Hippocampal formation (tissue), 2 donors: ENCODE results near the gene RBFOX2.

Experiments used
- DNase-seq, 2 donors: peaks; one replicate each; lab custom pipeline; 2025; lab: John Stamatoyannopoulos, UW

Gene RBFOX2

DNA sequence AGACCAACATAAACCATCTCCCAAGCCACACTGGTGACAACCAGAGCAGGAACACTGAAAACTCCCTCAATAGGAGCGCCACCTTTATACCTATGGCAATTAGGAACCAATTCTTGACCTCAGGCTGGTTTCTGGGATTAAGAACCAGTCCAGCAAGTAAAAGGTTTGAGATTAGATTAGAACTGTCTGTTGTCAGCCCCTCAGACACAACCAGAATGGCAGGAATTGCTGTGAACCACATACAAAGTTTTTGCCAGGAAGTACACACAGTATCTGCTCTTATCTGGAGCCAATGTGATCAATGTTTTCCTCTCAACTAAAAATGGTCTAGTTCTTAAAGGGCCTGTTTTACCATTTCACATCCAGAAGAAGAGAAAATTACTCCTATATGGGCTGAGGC lies 55.2 kb downstream of the RBFOX2 start:
- no peak for DNase-seq

DNA sequence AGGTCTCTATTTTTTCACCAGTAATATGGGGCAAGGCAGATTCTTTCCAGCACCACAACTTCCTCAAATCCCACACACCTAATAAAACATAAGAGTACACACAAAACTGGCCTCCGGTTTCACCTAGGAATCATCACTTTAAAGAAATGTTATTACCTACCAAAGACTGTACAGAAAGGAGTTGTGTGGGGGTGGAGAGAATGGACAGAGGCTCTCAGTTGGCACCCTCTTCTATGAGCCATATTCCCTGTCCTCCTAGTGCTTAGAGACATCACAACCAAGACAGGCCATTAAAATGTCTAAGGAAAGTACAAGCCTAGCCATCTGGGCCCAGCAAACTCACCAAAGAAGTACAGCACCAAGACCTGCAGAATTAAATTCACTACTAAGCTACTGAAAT lies 56.1 kb downstream of the RBFOX2 start:
- no peak for DNase-seq

DNA sequence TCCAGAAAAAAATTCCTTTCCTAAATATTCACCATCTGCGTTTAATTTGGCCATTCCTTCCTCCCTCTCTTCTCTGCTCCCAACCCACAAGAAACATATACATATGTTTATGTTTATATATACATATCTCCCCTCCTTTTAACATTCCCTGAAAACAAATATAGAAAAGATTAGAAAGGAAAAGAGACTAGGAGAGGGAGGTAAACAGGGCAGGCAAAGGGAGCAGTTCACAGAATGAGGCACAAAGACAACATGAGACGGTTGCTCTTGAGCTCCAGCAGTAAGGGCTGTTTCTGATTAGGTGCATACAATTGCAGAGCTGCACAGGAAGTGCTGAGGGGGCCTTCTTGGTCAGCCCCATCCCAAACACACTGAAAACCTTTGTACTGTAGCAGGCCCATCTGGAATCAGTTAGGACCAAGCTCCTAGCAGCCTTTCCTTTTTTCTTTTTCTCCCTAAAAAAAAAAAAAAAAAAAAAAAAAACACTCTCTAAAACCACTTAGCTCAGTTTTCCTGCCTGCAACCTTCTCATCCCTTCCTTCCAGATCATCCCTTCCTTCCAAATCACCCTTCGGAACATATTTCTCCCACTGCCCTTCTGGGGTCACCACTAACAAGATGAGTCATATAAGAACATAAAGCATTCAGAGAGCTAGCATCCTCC lies 57.0 kb downstream of the RBFOX2 start:
- DNase-seq: no peak

DNA sequence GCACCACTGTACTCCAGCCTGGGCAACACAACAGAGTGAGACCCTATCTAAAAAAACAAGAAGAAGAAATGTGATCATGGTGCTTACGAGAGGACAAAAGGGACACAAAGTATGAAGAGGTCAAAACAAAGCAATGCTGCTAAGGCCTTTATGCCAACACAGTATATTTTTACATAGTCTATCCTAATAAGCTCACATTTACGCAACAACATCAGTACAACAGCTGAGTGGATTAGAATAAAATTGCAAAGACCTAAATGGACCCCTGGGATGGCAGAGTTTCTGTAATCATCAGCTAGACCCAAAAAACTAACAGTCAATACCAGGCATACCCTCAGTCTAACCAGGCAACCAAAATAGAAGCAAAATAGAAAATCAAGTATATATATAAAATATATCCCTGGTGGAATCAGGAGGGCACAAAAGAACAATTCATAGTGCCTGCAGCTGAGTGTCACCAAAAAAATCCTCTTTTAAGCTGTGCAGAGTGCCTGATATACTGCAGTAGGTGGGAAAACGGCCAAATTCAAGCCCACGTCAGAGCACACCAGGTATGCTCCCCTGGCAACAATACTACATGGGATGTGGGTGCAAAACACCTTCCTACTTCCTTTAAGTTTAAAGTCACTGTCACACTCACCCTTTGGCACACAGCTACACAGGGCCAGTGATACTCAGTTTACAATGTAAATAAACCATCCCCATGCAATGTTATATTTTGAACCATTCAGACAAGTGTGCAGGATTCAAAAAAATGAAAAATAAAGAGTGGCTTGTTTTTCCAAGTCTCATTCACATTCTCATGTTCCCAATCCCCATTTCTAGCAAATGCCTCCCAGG lies 57.8 kb downstream of the RBFOX2 start:
- DNase-seq: no peak

DNA sequence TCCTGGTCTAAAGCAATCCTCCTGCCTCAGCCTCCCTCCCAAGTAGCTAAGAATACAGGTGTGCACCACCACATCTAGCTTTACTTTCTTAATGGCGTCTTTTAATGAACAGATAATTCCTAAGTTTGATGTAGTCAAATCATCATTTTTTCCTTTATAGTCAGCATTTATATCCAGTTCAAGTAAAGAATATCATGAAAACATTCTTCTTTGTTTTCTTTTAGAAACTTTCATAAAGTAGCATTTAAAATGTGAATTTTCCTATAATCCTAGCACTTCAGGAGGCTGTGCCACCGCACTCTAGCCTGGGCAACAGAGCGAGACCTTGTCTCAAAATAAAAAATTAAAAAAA lies 61.6 kb downstream of the RBFOX2 start:
- no peak for DNase-seq

DNA sequence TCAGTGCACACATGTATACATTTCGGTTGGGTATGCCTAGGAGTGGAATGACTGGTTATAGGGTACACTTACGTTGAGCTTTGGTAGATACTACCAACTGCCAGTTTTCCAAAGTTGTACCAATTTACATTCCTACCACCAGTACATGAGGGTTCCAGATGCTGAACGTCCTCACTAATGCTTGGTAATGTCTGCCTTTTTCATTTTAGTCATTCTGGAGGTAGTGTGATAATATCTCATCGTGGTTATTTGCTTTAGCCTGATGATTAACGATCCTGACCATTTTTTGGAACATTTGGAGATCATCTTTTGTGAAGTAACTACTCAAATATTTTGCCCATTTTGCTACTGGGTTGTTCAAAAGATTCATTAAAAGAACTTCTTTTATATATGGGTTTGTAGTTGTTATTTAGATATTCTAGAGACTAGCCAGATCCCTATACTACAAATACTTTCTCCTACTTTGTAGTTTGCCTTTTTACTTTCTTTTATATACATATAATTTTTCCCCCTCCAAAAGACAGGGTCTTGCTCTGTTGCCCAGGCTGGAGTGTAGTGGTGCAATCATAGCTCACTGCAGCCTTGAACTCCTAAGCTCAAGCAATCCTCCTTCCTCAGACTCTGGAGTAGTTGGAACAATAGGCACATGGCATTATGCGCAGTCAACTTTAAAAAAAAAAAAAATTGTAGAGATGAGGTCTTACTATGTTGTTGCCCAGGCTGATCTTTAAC lies 62.1 kb downstream of the RBFOX2 start:
- no peak for DNase-seq

DNA sequence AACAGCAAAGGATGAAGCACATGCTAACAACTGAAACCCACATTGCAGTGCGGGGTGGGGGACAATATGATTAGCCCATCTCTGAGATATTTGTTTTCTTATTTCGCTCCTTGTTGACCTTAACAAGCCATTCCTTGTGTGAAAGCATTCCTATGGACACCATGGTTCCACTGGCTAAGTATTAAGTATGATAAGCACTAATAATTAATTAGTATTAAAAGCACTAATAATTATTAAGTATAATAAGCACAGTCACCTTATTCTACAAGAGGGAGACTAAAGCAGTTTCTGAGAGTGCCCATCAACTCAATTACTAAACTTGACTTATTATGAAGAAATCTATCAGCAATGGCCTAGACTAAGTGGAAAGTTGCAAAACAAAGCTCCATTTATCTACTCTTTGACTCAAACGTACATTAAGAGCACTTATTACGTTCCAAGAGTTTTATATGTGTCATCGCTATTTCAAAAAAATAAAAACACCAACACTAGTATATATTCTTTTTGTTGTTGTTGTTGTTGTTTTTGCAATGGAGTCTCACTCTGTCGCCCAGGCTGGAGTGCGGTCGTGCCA lies 65.3 kb downstream of the RBFOX2 start:
- no peak for DNase-seq

DNA sequence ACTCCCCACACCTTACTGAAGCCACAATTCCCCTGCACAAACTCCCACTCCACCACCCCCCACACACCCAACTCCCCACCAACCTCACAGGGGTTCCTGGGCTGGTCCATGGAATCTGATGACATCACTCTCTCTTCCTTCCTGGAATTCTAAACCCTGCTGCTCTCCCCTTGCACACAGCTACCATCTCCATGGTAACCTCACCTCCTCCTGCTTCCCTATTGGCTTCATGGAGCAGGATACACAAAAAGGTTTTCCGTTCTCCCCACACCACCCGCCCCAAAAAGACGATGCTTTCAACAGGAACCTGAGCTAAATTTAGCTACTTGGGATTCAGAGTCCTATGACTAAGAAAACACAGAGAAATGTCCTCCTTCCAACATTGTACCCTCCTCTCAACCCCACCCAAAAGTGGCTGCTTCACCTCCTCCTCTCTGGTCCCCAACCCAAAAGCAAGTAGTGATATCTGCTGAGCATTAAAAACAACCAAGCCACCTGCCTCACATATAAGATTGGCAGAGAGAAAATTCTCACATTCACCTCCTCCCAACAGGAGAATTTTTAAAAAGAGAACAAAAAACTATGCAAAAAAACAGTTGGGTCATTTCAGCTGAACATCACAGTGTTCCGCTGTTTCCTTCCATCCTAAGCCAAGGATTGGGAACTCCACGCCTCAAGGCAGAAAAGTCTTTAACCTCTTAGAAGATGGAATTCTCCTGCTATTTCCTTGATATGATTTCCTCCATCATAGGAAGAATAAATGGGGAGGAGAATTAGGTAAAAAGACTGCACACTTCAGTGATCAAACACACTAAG lies 66.9 kb downstream of the RBFOX2 start:
- peak; percentile 13 to 73 for DNase-seq

DNA sequence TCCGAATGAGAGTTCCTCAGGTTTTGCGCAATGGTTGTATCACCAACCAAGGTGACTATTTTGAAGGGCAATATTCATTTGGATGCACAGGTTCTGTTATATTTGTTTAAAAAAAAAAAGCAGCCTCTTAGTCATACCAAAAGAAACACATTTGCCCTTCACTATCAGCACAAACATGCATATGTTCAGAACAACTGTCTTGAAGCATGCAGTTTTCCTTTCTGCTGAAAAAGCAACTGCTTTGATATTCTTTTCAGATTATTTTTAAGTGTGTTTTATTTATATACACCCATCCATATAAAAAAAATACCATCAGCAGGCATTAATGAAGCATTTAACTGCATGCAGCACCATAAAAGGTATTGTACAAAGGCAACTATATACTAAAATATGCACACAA lies 67.8 kb downstream of the RBFOX2 start:
- DNase-seq: no peak

DNA sequence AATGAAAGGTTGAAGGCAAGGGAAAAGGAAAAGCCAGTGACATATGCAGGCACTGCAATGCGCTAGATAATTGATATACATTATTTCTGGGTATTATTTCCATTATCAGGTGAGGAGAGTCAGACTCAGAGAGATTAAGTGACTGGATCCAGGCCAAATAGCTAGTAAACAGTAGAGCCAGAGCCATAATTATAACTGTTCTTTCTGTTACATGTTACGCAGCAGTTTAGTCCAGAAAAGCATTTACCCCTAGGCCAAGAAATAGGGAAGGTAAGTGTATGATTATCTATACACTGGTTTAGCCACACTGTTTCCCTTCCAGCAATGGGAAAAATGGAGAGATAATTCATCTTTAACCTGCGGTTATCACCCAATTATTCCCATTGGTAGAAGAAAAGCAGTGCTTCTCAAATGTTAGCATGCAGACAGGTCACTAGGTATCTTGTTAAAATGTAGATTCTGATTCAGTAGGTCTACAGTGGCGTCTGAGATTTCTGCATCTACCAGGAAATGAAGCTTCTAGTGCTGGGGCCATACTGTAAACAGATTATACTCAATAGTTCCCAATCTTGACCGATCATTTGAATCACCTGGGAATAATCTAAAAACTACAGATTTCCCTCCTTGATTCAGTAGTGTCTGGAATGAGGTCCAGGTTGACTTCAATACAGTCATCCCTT lies 69.4 kb downstream of the RBFOX2 start:
- DNase-seq: no peak

DNA sequence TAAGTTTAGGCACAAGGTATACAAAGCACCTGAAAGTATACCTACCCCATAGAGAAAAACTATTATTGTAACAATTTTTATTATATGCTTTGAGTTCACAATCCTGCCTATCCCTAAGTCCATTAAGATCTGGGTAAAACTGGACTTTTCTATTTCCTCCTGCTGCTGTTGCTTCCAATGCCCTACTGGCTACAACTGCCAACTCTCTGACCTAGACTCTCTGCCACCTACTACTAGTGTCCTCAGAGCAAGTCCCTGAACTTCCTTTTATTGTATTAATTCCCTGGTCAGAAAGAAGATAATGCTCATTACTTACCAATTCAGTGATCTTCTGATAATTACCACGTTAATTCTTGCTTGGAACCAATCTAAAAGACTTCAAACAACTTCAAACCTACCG lies 70.3 kb downstream of the RBFOX2 start:
- DNase-seq: no peak

DNA sequence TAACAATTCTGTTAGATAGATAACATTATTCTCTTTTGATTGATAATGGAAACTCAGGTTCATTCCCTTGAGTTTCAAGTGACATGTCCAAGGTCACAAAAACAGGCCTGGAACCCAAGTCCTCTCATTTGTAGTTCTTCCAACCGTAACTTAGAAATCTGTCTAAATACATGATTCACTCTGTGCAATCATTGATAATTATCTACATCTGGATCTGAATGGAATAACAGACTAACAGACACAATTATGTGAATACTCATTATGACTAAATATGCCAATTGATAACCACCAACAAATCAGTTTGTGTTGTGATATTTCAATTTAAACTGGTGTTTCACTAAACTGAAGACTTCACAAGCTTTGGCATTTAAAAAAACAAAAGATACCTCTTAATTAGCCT lies 71.0 kb downstream of the RBFOX2 start:
- DNase-seq: no peak

DNA sequence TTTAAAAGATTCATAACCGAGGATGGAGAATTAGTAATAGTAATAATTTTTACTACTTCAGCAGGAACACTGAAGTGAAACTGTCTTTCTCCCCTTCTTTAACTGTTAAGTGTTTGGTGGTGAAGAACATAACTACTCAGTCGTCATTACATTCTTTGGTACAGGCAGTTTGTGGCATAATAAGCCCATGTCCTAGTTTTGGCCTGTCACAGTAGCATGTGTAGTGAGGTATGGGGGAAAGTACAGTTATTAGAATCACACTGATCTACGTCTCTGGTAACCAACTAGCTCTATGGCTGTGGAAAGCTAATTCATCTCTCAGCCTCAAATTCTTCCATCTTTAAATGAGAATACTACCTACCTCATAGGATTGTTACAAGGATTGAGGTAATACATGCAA lies 71.8 kb downstream of the RBFOX2 start:
- DNase-seq: no peak

DNA sequence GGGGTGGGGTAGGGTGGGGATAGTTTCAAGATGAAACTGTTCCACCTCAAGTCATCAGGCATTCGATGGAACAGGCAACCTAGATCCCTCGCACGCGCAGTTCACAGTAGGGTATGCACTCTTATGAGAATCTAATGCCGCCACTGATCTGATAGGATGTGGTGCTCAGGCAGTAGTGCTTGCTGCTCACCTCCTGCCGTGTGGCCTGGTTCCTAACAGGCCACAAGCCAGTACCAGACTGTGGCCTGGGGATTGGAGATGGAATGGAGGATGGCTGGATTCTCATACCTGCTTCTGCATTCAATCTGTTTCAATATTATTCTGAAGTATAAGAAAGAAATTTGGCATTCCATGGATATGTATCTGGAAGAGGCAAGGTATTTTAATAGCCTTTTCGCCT lies 73.1 kb downstream of the RBFOX2 start:
- DNase-seq: no peak

DNA sequence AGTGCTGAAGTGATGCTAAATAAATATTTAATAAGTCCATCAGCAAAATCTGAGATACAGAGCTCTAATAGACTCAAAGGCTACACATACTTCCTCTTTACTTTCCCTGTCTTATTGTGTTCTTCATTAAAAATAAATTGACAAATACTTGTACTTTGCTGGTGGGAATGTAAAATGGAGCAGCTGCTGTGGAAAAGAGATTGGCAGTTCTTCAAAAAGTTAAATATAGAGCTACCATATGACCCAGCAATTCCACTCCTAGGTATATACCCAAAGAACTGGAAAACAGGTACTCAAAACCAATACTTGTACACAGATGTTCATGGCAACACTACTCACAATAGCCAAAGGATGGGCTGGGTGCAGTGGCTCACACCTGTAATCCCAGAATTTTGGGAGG lies 76.0 kb downstream of the RBFOX2 start:
- no peak for DNase-seq

DNA sequence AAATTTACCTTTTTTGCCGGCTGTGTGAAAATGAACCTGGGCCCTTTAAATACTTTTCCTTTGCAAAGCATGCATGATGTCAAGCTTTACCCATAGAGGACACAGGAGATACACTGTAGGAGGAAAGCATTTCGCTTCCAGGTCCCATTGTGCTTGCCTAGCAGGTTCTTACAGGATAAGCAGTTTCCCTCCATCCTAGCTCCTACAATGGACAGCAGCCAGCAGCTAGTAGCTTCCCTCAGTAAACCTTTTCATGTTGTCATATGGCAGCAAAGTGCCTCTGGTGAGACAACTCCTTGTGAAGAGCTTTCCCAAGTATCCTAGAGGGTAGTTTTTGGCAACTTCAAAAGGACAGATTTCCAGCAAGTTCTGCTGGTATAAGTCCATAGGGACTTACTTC lies 78.4 kb downstream of the RBFOX2 start:
- DNase-seq: no peak

DNA sequence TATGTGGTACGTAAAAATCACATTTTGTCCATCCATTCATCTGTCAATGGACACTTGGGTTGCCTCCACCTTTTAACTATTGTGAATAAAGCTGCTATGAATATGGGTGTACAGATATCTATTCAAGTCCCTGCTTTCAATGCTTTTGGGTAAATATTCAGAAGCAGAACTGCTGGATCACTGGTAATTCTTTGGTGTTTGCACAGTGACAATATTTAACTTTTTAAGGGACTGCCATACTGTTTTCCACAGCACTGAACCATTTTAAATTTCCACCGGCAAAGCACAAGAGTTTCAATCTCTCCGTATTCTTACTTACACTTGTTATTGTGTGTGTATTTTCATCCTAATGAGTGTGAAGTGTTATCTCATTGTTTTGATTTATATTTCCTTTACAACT lies 79.4 kb downstream of the RBFOX2 start:
- no peak for DNase-seq

DNA sequence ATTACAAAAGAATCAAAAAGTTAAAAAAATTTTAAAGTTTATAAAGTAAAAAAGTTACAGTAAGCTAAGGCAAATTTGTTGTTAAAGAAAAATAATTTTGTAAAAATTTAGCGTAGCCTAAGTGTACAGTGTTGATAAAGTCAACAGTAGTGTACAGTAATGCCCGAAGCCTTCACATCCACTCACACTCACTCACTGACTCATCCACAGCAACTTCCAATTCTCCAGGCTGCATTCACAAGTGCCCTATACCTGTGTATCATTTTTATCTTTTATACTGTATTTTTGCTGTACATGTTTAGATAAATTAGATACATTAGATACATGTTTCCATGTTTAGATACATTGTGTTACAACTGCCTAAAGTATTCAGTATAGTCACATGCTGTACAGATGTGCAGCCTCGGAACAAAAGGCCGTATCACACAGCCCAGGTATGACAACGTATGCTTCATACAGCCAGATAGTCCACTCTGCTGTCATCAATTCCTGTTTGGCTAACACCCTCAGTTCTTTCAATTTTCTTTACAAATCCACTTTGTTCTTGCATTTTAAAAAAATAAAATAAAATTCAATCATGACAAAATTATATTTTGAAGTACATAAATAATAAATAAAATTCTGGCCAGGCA lies 80.7 kb downstream of the RBFOX2 start:
- DNase-seq: no peak

DNA sequence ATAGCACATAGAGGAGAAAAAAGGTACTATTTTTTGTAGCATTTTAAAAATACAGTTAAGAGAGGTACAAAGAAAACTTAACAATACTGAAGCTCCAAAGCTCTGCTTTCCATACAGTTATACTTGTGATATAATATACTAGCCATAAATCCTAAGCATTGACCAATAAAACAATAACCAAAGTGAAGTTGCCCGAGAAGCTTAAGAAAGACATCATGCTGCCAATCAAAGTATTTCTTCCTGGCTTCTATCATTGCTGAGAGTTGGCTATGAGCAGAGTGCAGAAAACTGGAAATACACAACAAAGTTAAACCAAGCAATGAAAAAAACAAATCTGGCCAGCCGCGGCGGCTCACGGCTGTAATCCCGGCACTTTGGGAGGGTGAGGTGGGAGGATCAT lies 84.2 kb downstream of the RBFOX2 start:
- no peak for DNase-seq

DNA sequence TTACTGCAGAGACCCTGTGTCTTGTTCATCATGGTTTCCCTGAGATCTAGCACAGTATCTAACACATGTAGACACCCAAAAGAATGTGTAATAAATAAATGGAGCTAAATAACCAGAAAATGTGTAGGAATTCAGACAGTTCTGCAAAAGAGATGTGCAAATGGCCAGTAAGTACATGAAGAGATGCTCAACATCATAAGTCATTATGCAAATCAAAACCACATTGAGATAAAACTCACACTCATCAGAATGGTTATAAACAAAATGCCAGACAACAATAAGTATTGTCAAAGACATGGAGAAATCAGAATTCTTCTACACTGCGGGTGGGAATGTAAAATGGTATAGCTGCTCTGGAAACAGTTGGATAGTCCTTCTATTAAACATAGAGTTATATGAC lies 88.5 kb downstream of the RBFOX2 start:
- no peak for DNase-seq

DNA sequence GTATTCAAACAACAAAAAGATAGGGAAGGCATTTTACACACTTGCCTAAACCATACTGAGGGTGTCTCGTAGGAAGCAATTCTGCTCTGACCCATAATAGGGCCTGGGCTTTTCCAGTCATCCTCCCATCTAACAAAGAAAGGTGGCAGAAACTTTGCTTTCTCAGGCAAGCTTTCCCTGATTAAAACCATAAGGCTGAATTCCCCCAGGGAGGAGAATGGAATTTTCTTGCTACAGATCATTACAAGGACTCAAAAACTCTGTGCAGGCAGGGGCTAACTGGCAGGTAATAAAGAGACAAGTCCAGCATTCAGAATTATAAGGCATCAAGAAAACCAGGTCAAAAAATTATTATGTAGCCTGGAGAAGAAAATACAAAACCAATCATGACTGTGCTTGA lies 90.4 kb downstream of the RBFOX2 start:
- DNase-seq: no peak
